ENCODE data around the gene LBH.

DNA sequence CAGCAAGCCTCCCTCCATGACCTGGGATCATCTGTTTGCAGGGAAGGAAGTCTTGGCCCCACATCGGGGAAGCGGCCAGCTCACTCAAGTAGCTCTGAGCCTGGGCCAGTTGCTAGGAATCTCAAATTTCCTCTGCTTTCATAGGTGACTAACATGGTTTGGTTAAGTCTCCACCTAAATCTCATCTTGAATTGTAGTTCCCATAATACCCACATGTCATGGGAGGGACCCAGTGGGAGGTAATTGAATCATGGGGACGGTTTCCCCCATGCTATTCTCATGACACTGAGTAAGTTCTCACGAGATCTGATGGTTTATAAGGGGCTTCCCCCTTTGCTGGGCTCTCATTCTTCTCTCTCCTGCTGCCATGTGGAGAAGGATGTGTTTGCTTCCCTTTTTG, 75.2 kb downstream of the LBH start:
- TF ChIP-seq, protein P1, sequence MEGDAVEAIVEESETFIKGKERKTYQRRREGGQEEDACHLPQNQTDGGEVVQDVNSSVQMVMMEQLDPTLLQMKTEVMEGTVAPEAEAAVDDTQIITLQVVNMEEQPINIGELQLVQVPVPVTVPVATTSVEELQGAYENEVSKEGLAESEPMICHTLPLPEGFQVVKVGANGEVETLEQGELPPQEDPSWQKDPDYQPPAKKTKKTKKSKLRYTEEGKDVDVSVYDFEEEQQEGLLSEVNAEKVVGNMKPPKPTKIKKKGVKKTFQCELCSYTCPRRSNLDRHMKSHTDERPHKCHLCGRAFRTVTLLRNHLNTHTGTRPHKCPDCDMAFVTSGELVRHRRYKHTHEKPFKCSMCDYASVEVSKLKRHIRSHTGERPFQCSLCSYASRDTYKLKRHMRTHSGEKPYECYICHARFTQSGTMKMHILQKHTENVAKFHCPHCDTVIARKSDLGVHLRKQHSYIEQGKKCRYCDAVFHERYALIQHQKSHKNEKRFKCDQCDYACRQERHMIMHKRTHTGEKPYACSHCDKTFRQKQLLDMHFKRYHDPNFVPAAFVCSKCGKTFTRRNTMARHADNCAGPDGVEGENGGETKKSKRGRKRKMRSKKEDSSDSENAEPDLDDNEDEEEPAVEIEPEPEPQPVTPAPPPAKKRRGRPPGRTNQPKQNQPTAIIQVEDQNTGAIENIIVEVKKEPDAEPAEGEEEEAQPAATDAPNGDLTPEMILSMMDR (IDR thresholded peaks at IDR 0.05) = no peak
- TF ChIP-seq POLR2A (IDR thresholded peaks at IDR 0.05) = no peak
